Stimulated activated CD4-positive, alpha-beta T cell treated with anti-CD3 and anti-CD28 coated beads, Interleukin-4, amount 100 ng/mL, for 4 hours (primary cell): ENCODE data around the gene IRAK4.
"Not testable (repeated sequence)": the region's sequence is repeated elsewhere in the genome, so short reads cannot be mapped to it uniquely, and the experiment has no call there.

Experiments used
- DNase-seq, 2 experiments: peaks; one replicate each; pipeline ENCODE4 v3.0.0-alpha.2; 2020

IRAK4 gene

GRCh38 chr12:43758728-43759563 is at the start of gene IRAK4, which contains the start of gene PUS7L:
Gene IRAK4, plus strand, starts transcription at chr12:43758951. Its CDS starts 9,161 bp downstream, at chr12:43768112.
Gene PUS7L, minus strand, starts transcription at chr12:43758790. Its CDS starts 3,545 bp downstream, at chr12:43755245.
- DNase-seq, result peak; percentile 91 to 96

GRCh38 chr12:43711348-43711747 is 47.4 kb upstream of the IRAK4 start:
- DNase-seq, result no peak

GRCh38 chr12:43722621-43723020 is 36.1 kb upstream of the IRAK4 start:
- DNase-seq, result no peak

- DNase-seq, result no peak
These were observed 35.6 kb upstream of the IRAK4 start for GRCh38 chr12:43723134-43723533.

- no peak for DNase-seq
These were observed 30.6 kb upstream of the IRAK4 start for GRCh38 chr12:43728117-43728516.

GRCh38 chr12:43728698-43729097 is 30.1 kb upstream of the IRAK4 start:
- DNase-seq, result no peak

- no peak for DNase-seq
These were observed 28.5 kb upstream of the IRAK4 start for GRCh38 chr12:43730283-43730682.

GRCh38 chr12:43733687-43734086 is 25.1 kb upstream of the IRAK4 start:
- no peak for DNase-seq

- no peak for DNase-seq
These were observed 21.8 kb upstream of the IRAK4 start for GRCh38 chr12:43736927-43737440.

- no peak for DNase-seq
These were observed 21.1 kb upstream of the IRAK4 start for GRCh38 chr12:43737646-43738045.

GRCh38 chr12:43740511-43741100 is 18.1 kb upstream of the IRAK4 start:
- DNase-seq, result no peak

GRCh38 chr12:43742106-43742505 is 16.6 kb upstream of the IRAK4 start:
- no peak for DNase-seq

- no peak for DNase-seq
These were observed 13.9 kb upstream of the IRAK4 start for GRCh38 chr12:43744826-43745225.

GRCh38 chr12:43749016-43749415 is 9.7 kb upstream of the IRAK4 start:
- no peak for DNase-seq

- DNase-seq, result no peak
These were observed 7.9 kb upstream of the IRAK4 start for GRCh38 chr12:43750814-43751213.

GRCh38 chr12:43751360-43751759 is 7.4 kb upstream of the IRAK4 start:
- DNase-seq, result not testable (repeated sequence)

GRCh38 chr12:43754015-43754414 is 4.7 kb upstream of the IRAK4 start:
- no peak for DNase-seq

GRCh38 chr12:43758247-43758727 is 464 bp upstream of the IRAK4 start:
- peak in 1 of 2 experiments; percentile 17 for DNase-seq

GRCh38 chr12:43760396-43760795 is 1.6 kb downstream of the IRAK4 start:
- DNase-seq, result no peak

- no peak for DNase-seq
These were observed 2.7 kb downstream of the IRAK4 start for GRCh38 chr12:43761500-43761899.

- no peak for DNase-seq
These were observed 3.8 kb downstream of the IRAK4 start for GRCh38 chr12:43762596-43762995.

- no peak for DNase-seq
These were observed 5.0 kb downstream of the IRAK4 start for GRCh38 chr12:43763769-43764168.

GRCh38 chr12:43764528-43764927 is 5.8 kb downstream of the IRAK4 start:
- no peak for DNase-seq

GRCh38 chr12:43766291-43766690 is 7.5 kb downstream of the IRAK4 start:
- no peak for DNase-seq
